Endothelial cell of umbilical vein (primary cell): ENCODE data around the gene GALK2.

Experiments used
- CTCF ChIP-seq, 2 donors: IDR thresholded peaks; 1 replicate in 1 of 2; 2 replicates in 1 of 2; pipeline ENCODE4 v1.5.1; 2011; ENCODE audit warnings: low read length in 2 of 2, mild to moderate bottlenecking in 2 of 2, moderate library complexity in 2 of 2, control low read depth in 1 of 2, inconsistent platforms in 1 of 2, low read depth in 1 of 2; ENCODE audit not compliant: insufficient read depth in 1 of 2; ENCODE audit errors: extremely low read depth in 1 of 2
- EZH2 ChIP-seq: IDR thresholded peaks from 2 replicates; pipeline ENCODE4 v1.6.1; 2012; ENCODE audit warnings: borderline replicate concordance, low read depth, mild to moderate bottlenecking, moderate library complexity, low read length, inconsistent platforms; ENCODE audit not compliant: severe bottlenecking
- MYC ChIP-seq: IDR thresholded peaks from one replicate; pipeline ENCODE4 v1.6.1; 2011; ENCODE audit warnings: mild to moderate bottlenecking, low read depth, low read length
- POLR2A ChIP-seq: IDR thresholded peaks from 2 replicates; pipeline ENCODE4 v1.6.1; 2012; ENCODE audit warnings: low read depth, mild to moderate bottlenecking, control low read depth, low read length
- POLR2AphosphoS5 ChIP-seq: IDR thresholded peaks from 2 replicates; pipeline ENCODE4 v1.6.1; 2012; ENCODE audit warnings: low read depth, mild to moderate bottlenecking, control low read depth, low read length, moderate library complexity; ENCODE audit not compliant: insufficient read depth
- TF ChIP-seq, protein P1 (sequence below): IDR thresholded peaks from 2 replicates; pipeline ENCODE4 v1.6.1; 2011; ENCODE audit not compliant: insufficient read depth, insufficient read length

- TF ChIP-seq POLR2A (no peak), POLR2AphosphoS5 (no peak), CTCF (IDR thresholded peaks at IDR 0.05; ENCODE audit: extremely low read depth in 1 of 2, insufficient read depth in 1 of 2, low read depth in 1 of 2, low read length in 2 of 2) (no peak), MYC (no peak), EZH2 (no peak)
- TF ChIP-seq, protein P1, sequence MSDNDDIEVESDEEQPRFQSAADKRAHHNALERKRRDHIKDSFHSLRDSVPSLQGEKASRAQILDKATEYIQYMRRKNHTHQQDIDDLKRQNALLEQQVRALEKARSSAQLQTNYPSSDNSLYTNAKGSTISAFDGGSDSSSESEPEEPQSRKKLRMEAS = no peak
These were observed 145.4 kb downstream of the GALK2 start for GRCh38 chr15:49315391-49315823.
